Measurements from ENCODE around the gene ZNF544. TPM values are rescaled to one million over a fixed set of nuclear protein-coding genes. Genes with fewer than 3 reads are reported as not detected.

ZNF544 gene
- total and polyA plus RNA-seq, 2 of the 8 experiments (the other 6 are each of a cell fraction or from before 2014, with no cell fraction given) = 48.8 to 60.8 TPM

GRCh38 chr19:58182989-58183816, 45.5 kb upstream of the ZNF544 start, which contains the start of gene ZNF274 (continued):
- TF ChIP-seq USF2 (IDR thresholded peaks at IDR 0.05; ENCODE audit: low read length) = no peak
- peak; percentile 75 for TF ChIP-seq SIX5 (IDR thresholded peaks at IDR 0.05; ENCODE audit: low read depth, low read length)
- TF ChIP-seq E2F6 (IDR thresholded peaks at IDR 0.05) = peak; percentile 74
- no peak for TF ChIP-seq BCL11A (IDR thresholded peaks at IDR 0.05; ENCODE audit: low read depth in 2 of 2, low read length in 2 of 2)

Data from H1 (cell line).